GM23338 (cell line): Measurements from ENCODE around the gene LILRA6. TPM values are rescaled to one million over a fixed set of nuclear protein-coding genes. Genes with fewer than 3 reads are reported as not detected.
A peak's percentile ranks its signal among the peaks of the same experiment; 100 is the strongest.

Source experiments
- ATAC-seq: fragments of 200-7000 bp; cut with Tn5 transposase; 3 replicates; pipeline ENCODE4 v1.9.1; 2020
- DNase-seq: peaks from one replicate; pipeline ENCODE4 v3.0.0-alpha.2; 2015; ENCODE audit warnings: low spot score
- H2AFZ ChIP-seq: fragments of 200-600 bp; sonication (generic); 2 replicates; pipeline ENCODE4 v1.8.0; 2016; ENCODE audit warnings: antibody characterized with exemption, mild to moderate bottlenecking, moderate library complexity
- H3F3A ChIP-seq: fragments of 200-600 bp; sonication (generic); replicated peaks from 2 replicates; pipeline ENCODE4 v1.8.0; 2017; ENCODE audit warnings: antibody characterized with exemption, mixed run types, low read depth
- H3K27ac ChIP-seq: fragments of 200-600 bp; sonication (generic); 2 replicates; pipeline ENCODE4 v1.6.1; 2016; ENCODE audit warnings: low read depth
- H3K27me3 ChIP-seq: fragments of 200-600 bp; sonication (generic); 2 replicates; pipeline ENCODE4 v1.8.0; 2016; ENCODE audit warnings: mild to moderate bottlenecking, mixed run types, moderate library complexity; ENCODE audit not compliant: insufficient read depth
- H3K36me3 ChIP-seq: fragments of 200-600 bp; sonication (generic); 2 replicates; pipeline ENCODE4 v1.8.0; 2016; ENCODE audit warnings: mild to moderate bottlenecking; ENCODE audit not compliant: insufficient read depth
- H3K4me1 ChIP-seq: fragments of 200-600 bp; sonication (generic); 2 replicates; pipeline ENCODE4 v1.8.0; 2016; ENCODE audit warnings: mild to moderate bottlenecking, moderate library complexity; ENCODE audit not compliant: insufficient read depth
- H3K4me2 ChIP-seq: fragments of 200-600 bp; sonication (generic); 2 replicates; pipeline ENCODE4 v1.7.1; 2017; ENCODE audit warnings: mixed run types
- H3K4me3 ChIP-seq: fragments of 200-600 bp; sonication (generic); 2 replicates; pipeline ENCODE4 v1.6.1; 2016; ENCODE audit warnings: mixed run types
- H3K79me2 ChIP-seq: fragments of 200-600 bp; sonication (generic); replicated peaks from 2 replicates; pipeline ENCODE4 v1.8.0; 2017; ENCODE audit warnings: mild to moderate bottlenecking; ENCODE audit not compliant: insufficient read depth
- H3K9me2 ChIP-seq: fragments of 200-600 bp; sonication (generic); 2 replicates; pipeline ENCODE4 v1.8.0; 2017; ENCODE audit not compliant: insufficient read depth
- H4K20me1 ChIP-seq: fragments of 200-600 bp; sonication (generic); replicated peaks from 2 replicates; pipeline ENCODE4 v1.8.0; 2017; ENCODE audit warnings: mild to moderate bottlenecking; ENCODE audit not compliant: insufficient read depth
- H3K27ac Mint-ChIP-seq: 2 replicates; pipeline ENCODE4 v1.8.0; 2020; ENCODE audit warnings: inconsistent platforms, mild to moderate bottlenecking, moderate library complexity, mixed read lengths
- H3K27me3 Mint-ChIP-seq: 3 replicates; pipeline ENCODE4 v1.8.0; 2022; ENCODE audit warnings: low read depth, mild to moderate bottlenecking, moderate library complexity, mixed read lengths, inconsistent platforms; ENCODE audit not compliant: insufficient read depth, poor library complexity
- H3K36me3 Mint-ChIP-seq: 3 replicates; pipeline ENCODE4 v1.8.0; 2021; ENCODE audit warnings: low read depth, mild to moderate bottlenecking, inconsistent platforms, moderate library complexity, mixed read lengths
- H3K4me1 Mint-ChIP-seq: 3 replicates; pipeline ENCODE4 v1.8.0; 2020; ENCODE audit warnings: mild to moderate bottlenecking, inconsistent platforms, mixed read lengths
- H3K4me3 Mint-ChIP-seq: 3 replicates; pipeline ENCODE4 v1.8.0; 2021; ENCODE audit warnings: moderate library complexity, mild to moderate bottlenecking, inconsistent platforms, mixed read lengths
- H3K9me3 Mint-ChIP-seq: 3 replicates; pipeline ENCODE4 v1.8.0; 2020; ENCODE audit warnings: moderate library complexity, mild to moderate bottlenecking, inconsistent platforms, mixed read lengths
- CREB1 ChIP-seq: fragments of 250-450 bp; sonication (Bioruptor Pico); IDR thresholded peaks from 2 replicates; pipeline ENCODE4 v1.5.0; 2020; ENCODE audit warnings: low read depth, mild to moderate bottlenecking, moderate library complexity
- CTCF ChIP-seq, 2 experiments: fragments of 200-600 bp in 1 of 2; sonication (generic) in 1 of 2; conservative IDR thresholded peaks; 2 replicates each; pipeline versions ENCODE4 v1.5.1 to v1.6.1; 2016 to 2017; ENCODE audit warnings: antibody characterized with exemption in 2 of 2, low read depth in 2 of 2, mild to moderate bottlenecking in 2 of 2, moderate library complexity in 1 of 2
- EZH2 ChIP-seq: fragments of 200-600 bp; sonication (generic); IDR thresholded peaks from one replicate; pipeline ENCODE4 v1.8.0; 2017; ENCODE audit warnings: antibody characterized with exemption, mild to moderate bottlenecking, low read depth; ENCODE audit not compliant: unreplicated experiment
- JUNB ChIP-seq: IDR thresholded peaks from one replicate; pipeline ENCODE4 v1.6.1; 2016; ENCODE audit warnings: antibody characterized with exemption; ENCODE audit not compliant: unreplicated experiment
- NANOG ChIP-seq: IDR thresholded peaks from 2 replicates; pipeline ENCODE4 v1.6.1; 2016; ENCODE audit warnings: antibody characterized with exemption, borderline replicate concordance
- POLR2AphosphoS5 ChIP-seq: IDR thresholded peaks from 2 replicates; pipeline ENCODE4 v1.6.1; 2016; ENCODE audit warnings: antibody characterized with exemption, low read depth
- ZNF331 ChIP-seq: fragments of 250-450 bp; sonication (Bioruptor Pico); IDR thresholded peaks from 2 replicates; pipeline ENCODE4 v1.5.0; 2020; ENCODE audit warnings: low read depth, mild to moderate bottlenecking, moderate library complexity
- ZNF462 ChIP-seq: fragments of 250-450 bp; sonication (Bioruptor Pico); IDR thresholded peaks from 2 replicates; pipeline ENCODE4 v1.5.0; 2020; ENCODE audit warnings: mild to moderate bottlenecking, moderate library complexity
- polyA plus RNA-seq: library from polyadenylated mRNA; unstranded; fragments of >200 nt; fragmentation: Nextera tagmentation; extraction: Ambion mirVana; gene quantifications from 2 replicates; pipeline ENCODE4 v1.2.1, GENCODE V29; 2016
- total RNA-seq: library from RNA; depleted of rRNA; stranded (reverse); fragments of >200 nt; shearing (Covaris generic); gene quantifications from 2 replicates; pipeline ENCODE4 v1.2.3, GENCODE V29; 2014
- TF ChIP-seq, protein P1 (sequence below): IDR thresholded peaks from 2 replicates; pipeline ENCODE4 v1.6.1; 2016; ENCODE audit warnings: antibody characterized with exemption

LILRA6 gene
- total and polyA plus RNA-seq, 2 experiments from 2014 or later = not detected

GRCh38 chr19:54190503-54191010 is 52.0 kb downstream of the LILRA6 start:
- H3K36me3 Mint-ChIP-seq = peaks cover 51% of the 10 kb centered on the region
- peak overlapping the region; percentile 67; the same call in 1 of the 2 replicates for H2AFZ ChIP-seq
- H3K27me3 Mint-ChIP-seq = peaks cover 18% of the 10 kb centered on the region
- peaks cover 26% of the 10 kb centered on the region for H3K4me1 Mint-ChIP-seq
- peaks cover 13% of the 10 kb centered on the region for H4K20me1 ChIP-seq
- H3K27me3 ChIP-seq = no peaks in the 10 kb centered on the region
- H3K4me1 ChIP-seq = peaks cover 7% of the 10 kb centered on the region; the same call in 1 of the 2 replicates
- H3K27ac Mint-ChIP-seq = peak overlapping the region; percentile 100
- H3K4me3 Mint-ChIP-seq = peak overlapping the region; percentile 88
- peak overlapping the region; percentile 97 for H3K4me3 ChIP-seq
- DNase-seq (peak; percentile 99), ATAC-seq (peak; percentile 60)
- H3K79me2 ChIP-seq = peaks cover 43% of the 10 kb centered on the region
- H3K27ac ChIP-seq = peak overlapping the region; percentile 94
- peaks cover 18% of the 10 kb centered on the region for H3K36me3 ChIP-seq
- no peaks in the 10 kb centered on the region for H3K9me2 ChIP-seq
- H3K9me3 Mint-ChIP-seq = no peaks in the 10 kb centered on the region; the same call in 2 of the 3 replicates
- TF ChIP-seq, protein P1, sequence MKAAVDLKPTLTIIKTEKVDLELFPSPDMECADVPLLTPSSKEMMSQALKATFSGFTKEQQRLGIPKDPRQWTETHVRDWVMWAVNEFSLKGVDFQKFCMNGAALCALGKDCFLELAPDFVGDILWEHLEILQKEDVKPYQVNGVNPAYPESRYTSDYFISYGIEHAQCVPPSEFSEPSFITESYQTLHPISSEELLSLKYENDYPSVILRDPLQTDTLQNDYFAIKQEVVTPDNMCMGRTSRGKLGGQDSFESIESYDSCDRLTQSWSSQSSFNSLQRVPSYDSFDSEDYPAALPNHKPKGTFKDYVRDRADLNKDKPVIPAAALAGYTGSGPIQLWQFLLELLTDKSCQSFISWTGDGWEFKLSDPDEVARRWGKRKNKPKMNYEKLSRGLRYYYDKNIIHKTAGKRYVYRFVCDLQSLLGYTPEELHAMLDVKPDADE = no peak
- peak; percentile 2; the same call in 1 of the 2 replicates for TF ChIP-seq CREB1 (CRISPR knock-in tag)
- peak overlapping the region; percentile 98 for H3K4me2 ChIP-seq
- H3F3A ChIP-seq = peaks cover 18% of the 10 kb centered on the region

GRCh38 chr19:54189735-54190502 is 52.7 kb downstream of the LILRA6 start:
- H3K4me1 ChIP-seq = peaks cover 7% of the 10 kb centered on the region; the same call in 1 of the 2 replicates
- peak; percentile 65 for TF ChIP-seq POLR2AphosphoS5
- no peak for TF ChIP-seq ZNF331 (CRISPR knock-in tag)
- TF ChIP-seq NANOG = no peak
- no peak for TF ChIP-seq EZH2
- peak; percentile 78 for TF ChIP-seq CREB1 (CRISPR knock-in tag)
- no peak for TF ChIP-seq JUNB
- TF ChIP-seq ZNF462 = no peak
- TF ChIP-seq, protein P1 = peak; percentile 52
- TF ChIP-seq CTCF (conservative IDR thresholded peaks at IDR 0.05; ENCODE audit: low read depth in 2 of 2) = no peak

More at GRCh38 chr19:54189735-54190502, 52.7 kb downstream of the LILRA6 start:
- peaks cover 18% of the 10 kb centered on the region for H3F3A ChIP-seq
- Mint-ChIP-seq H3K9me3 (no peaks in the 10 kb centered on the region; the same call in 2 of the 3 replicates), H3K36me3 (peaks cover 48% of the 10 kb centered on the region), H3K27ac (peak overlapping the region; percentile 100), H3K4me1 (peaks cover 29% of the 10 kb centered on the region), H3K27me3 (peaks cover 18% of the 10 kb centered on the region), H3K4me3 (peak overlapping the region; percentile 88)
- peak overlapping the region; percentile 94 for H3K27ac ChIP-seq
- H4K20me1 ChIP-seq = peaks cover 13% of the 10 kb centered on the region
- H3K4me3 ChIP-seq = peak overlapping the region; percentile 97
- no peaks in the 10 kb centered on the region for H3K27me3 ChIP-seq
- H2AFZ ChIP-seq = no peak overlapping the region
- H3K9me2 ChIP-seq = no peaks in the 10 kb centered on the region
- H3K36me3 ChIP-seq = peaks cover 18% of the 10 kb centered on the region
- DNase-seq (peak; percentile 100), ATAC-seq (peak; percentile 57)
- peak overlapping the region; percentile 98; the same call in 1 of the 2 replicates for H3K4me2 ChIP-seq
- H3K79me2 ChIP-seq = peaks cover 47% of the 10 kb centered on the region
